ENCODE measurements around the gene MMP23B.

Gene MMP23B

GRCh38 chr1:1601564-1602303 lies 30.2 kb upstream of the MMP23B start:
- DNase-seq (ENCODE audit: low spot score) = no peak
- H2BK120ac ChIP-seq (ENCODE audit: low read depth, low read length) = no peak overlapping the region
- H3K9me3 ChIP-seq (replicated peaks in 1 of 2; ENCODE audit: control insufficient read depth in 2 of 2, insufficient read depth in 1 of 2, low read depth in 1 of 2, low read length in 2 of 2) = peaks cover 0 to 2% of the 10 kb centered on the region in 2 donors
- no peak overlapping the region for H2AFZ ChIP-seq (ENCODE audit: low read length)
- no peak overlapping the region for H3K14ac ChIP-seq (ENCODE audit: low read length)
- H2BK15ac ChIP-seq (ENCODE audit: low read length) = no peak overlapping the region
- no peak overlapping the region for H3K18ac ChIP-seq (ENCODE audit: low read length)
- no peaks in the 10 kb centered on the region for H3K36me3 ChIP-seq (replicated peaks in 1 of 2; ENCODE audit: control insufficient read depth in 2 of 2, insufficient read depth in 2 of 2, low read length in 2 of 2)
- H3K4ac ChIP-seq (ENCODE audit: low read length) = no peak overlapping the region
- peaks cover 2% of the 10 kb centered on the region for H3K79me1 ChIP-seq (ENCODE audit: low read depth, low read length)
- no peak overlapping the region for H3K9ac ChIP-seq (ENCODE audit: low read depth, low read length, poor library complexity)
- H3K27me3 ChIP-seq (ENCODE audit: control insufficient read depth in 3 of 3, insufficient read depth in 3 of 3, low read depth in 1 of 3, low read length in 3 of 3) = peaks cover 20 to 52% (median 26%) of the 10 kb centered on the region in 3 experiments
- H3K4me2 ChIP-seq (ENCODE audit: insufficient read depth, low read length, poor library complexity, severe bottlenecking) = no peak overlapping the region
- H2BK5ac ChIP-seq (ENCODE audit: low read length) = no peak overlapping the region
- no peak overlapping the region for H3K27ac ChIP-seq (replicated peaks; ENCODE audit: low read length)
- peak overlapping the region; percentile 73 for H3K23ac ChIP-seq (ENCODE audit: low read depth, low read length, poor library complexity)
- no peak overlapping the region for H4K91ac ChIP-seq (ENCODE audit: low read depth, low read length, poor library complexity)
- peaks cover 10 to 22% of the 10 kb centered on the region in 2 donors for H3K4me1 ChIP-seq (ENCODE audit: control insufficient read depth in 2 of 2, insufficient read depth in 1 of 2, low read depth in 1 of 2, low read length in 2 of 2)
- H2AK5ac ChIP-seq (ENCODE audit: low read depth, low read length) = peak overlapping the region; percentile 71
- WGBS, 2 donors (ENCODE audit: extremely low coverage in 2 of 2, insufficient read length in 2 of 2, insufficient replicate concordance in 1 of 2) = no CpG with 5 or more reads among the region's 15 CpGs
- H3K4me3 ChIP-seq (ENCODE audit: low read length in 2 of 2) = no peak overlapping the region
- H4K8ac ChIP-seq (ENCODE audit: low read depth, low read length) = no peak overlapping the region
- H2BK12ac ChIP-seq (ENCODE audit: low read length) = no peak overlapping the region

DNA sequence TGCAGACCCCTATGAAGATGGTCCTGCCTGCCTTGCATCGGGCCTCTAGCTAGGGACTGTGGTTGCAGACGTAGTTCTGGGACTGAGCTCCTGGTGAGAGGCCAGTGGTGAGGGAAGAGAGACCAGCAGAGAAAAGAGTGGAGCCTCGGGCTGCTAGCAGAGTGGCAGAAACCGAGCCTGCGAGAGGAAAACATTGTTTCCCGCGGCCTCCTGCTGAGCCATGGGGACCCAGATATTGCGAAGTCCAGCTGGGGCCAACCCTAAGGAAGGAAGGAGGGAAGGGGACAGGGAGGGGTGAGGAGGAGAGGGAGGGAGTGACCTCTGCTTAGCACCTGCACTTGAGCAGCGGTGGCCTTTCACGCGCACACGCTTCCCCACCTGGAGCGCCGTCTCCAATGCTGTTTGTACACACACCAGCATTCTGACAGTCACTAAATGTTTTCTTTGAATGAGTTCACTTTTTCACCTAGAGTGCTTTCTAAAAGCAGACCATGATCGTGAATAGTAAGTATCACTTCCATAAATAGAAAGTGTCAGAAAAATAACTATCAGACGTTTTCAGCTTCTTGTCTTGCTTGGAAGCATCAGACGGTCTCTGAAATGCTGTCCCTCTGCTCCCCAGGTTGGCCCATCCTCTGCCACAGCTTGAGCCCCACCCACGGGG lies 29.5 kb upstream of the MMP23B start:
- Histone ChIP-seq H3K23ac (ENCODE audit: low read depth, low read length, poor library complexity) (peak overlapping the region; percentile 73), H2BK12ac (ENCODE audit: low read length) (no peak overlapping the region), H3K4me2 (ENCODE audit: insufficient read depth, low read length, poor library complexity, severe bottlenecking) (no peak overlapping the region), H3K9me3 (replicated peaks in 1 of 2; ENCODE audit: control insufficient read depth in 2 of 2, insufficient read depth in 1 of 2, low read depth in 1 of 2, low read length in 2 of 2) (peaks cover 0 to 2% of the 10 kb centered on the region in 2 donors), H3K4ac (ENCODE audit: low read length) (no peak overlapping the region), H2BK120ac (ENCODE audit: low read depth, low read length) (no peak overlapping the region), H3K36me3 (replicated peaks in 1 of 2; ENCODE audit: control insufficient read depth in 2 of 2, insufficient read depth in 2 of 2, low read length in 2 of 2) (no peaks in the 10 kb centered on the region), H3K27me3 (ENCODE audit: control insufficient read depth in 3 of 3, insufficient read depth in 3 of 3, low read depth in 1 of 3, low read length in 3 of 3) (peaks cover 20 to 47% (median 26%) of the 10 kb centered on the region in 3 experiments), H3K79me1 (ENCODE audit: low read depth, low read length) (peaks cover 2% of the 10 kb centered on the region), H2BK5ac (ENCODE audit: low read length) (no peak overlapping the region), H3K18ac (ENCODE audit: low read length) (no peak overlapping the region), H4K8ac (ENCODE audit: low read depth, low read length) (no peak overlapping the region), H4K91ac (ENCODE audit: low read depth, low read length, poor library complexity) (no peak overlapping the region), H2AFZ (ENCODE audit: low read length) (no peak overlapping the region), H2AK5ac (ENCODE audit: low read depth, low read length) (peak overlapping the region; percentile 71), H3K27ac (replicated peaks; ENCODE audit: low read length) (no peak overlapping the region), H3K9ac (ENCODE audit: low read depth, low read length, poor library complexity) (no peak overlapping the region), H2BK15ac (ENCODE audit: low read length) (no peak overlapping the region), H3K4me1 (ENCODE audit: control insufficient read depth in 2 of 2, insufficient read depth in 1 of 2, low read depth in 1 of 2, low read length in 2 of 2) (peaks cover 6 to 15% of the 10 kb centered on the region in 2 donors), H3K4me3 (ENCODE audit: low read length in 2 of 2) (no peak overlapping the region), H3K14ac (ENCODE audit: low read length) (no peak overlapping the region)
- no peak for DNase-seq (ENCODE audit: low spot score)
- no CpG with 5 or more reads among the region's 18 CpGs for WGBS, 2 donors (ENCODE audit: extremely low coverage in 2 of 2, insufficient read length in 2 of 2, insufficient replicate concordance in 1 of 2)

DNA sequence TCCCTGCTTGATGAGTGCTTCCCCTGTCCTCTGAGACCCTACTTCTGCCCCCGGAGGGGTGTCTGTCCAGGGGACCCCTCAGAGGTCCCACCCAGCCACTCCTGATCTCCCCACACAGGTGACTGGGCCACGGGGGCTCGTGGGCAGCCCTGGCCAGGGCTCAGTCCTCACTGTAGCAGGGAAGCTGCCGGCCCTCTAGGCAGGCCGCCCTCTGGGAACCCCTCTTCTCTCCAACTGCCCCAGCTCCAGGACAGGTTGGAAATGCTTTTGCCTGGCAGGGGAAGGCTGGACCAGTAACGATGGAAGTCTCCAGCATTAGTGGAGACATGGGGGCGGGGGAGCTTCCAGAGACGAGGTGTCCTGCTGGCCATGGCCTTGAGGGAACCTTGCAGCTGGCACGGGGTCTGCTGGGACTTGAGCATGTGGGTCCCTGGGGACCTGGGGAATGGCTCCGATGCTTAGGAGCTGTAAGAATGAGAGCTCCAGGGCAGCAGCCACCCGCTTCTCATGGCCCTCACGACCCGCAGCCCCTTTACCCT lies 28.9 kb upstream of the MMP23B start:
- H2BK5ac ChIP-seq (ENCODE audit: low read length) = no peak overlapping the region
- H3K27me3 ChIP-seq (ENCODE audit: control insufficient read depth in 3 of 3, insufficient read depth in 3 of 3, low read depth in 1 of 3, low read length in 3 of 3) = peaks cover 20 to 41% (median 26%) of the 10 kb centered on the region in 3 experiments
- no peak overlapping the region for H3K4ac ChIP-seq (ENCODE audit: low read length)
- H3K23ac ChIP-seq (ENCODE audit: low read depth, low read length, poor library complexity) = no peak overlapping the region
- H2AFZ ChIP-seq (ENCODE audit: low read length) = no peak overlapping the region
- H3K36me3 ChIP-seq (replicated peaks in 1 of 2; ENCODE audit: control insufficient read depth in 2 of 2, insufficient read depth in 2 of 2, low read length in 2 of 2) = no peaks in the 10 kb centered on the region
- H3K4me3 ChIP-seq (ENCODE audit: low read length in 2 of 2) = no peak overlapping the region
- H3K14ac ChIP-seq (ENCODE audit: low read length) = no peak overlapping the region
- no peak overlapping the region for H2AK5ac ChIP-seq (ENCODE audit: low read depth, low read length)
- H3K27ac ChIP-seq (replicated peaks; ENCODE audit: low read length) = no peak overlapping the region
- H3K18ac ChIP-seq (ENCODE audit: low read length) = no peak overlapping the region
- DNase-seq (ENCODE audit: low spot score) = no peak
- whole genome bisulfite sequencing, 2 donors (ENCODE audit: extremely low coverage in 2 of 2, insufficient read length in 2 of 2, insufficient replicate concordance in 1 of 2) = no CpG with 5 or more reads among the region's 13 CpGs
- H3K9ac ChIP-seq (ENCODE audit: low read depth, low read length, poor library complexity) = peak overlapping the region; percentile 21
- H4K91ac ChIP-seq (ENCODE audit: low read depth, low read length, poor library complexity) = no peak overlapping the region
- H4K8ac ChIP-seq (ENCODE audit: low read depth, low read length) = no peak overlapping the region
- no peak overlapping the region for H2BK12ac ChIP-seq (ENCODE audit: low read length)
- peaks cover 4 to 9% of the 10 kb centered on the region in 2 donors for H3K4me1 ChIP-seq (ENCODE audit: control insufficient read depth in 2 of 2, insufficient read depth in 1 of 2, low read depth in 1 of 2, low read length in 2 of 2)
- no peak overlapping the region for H2BK15ac ChIP-seq (ENCODE audit: low read length)
- H3K79me1 ChIP-seq (ENCODE audit: low read depth, low read length) = peaks cover 2% of the 10 kb centered on the region
- no peak overlapping the region for H2BK120ac ChIP-seq (ENCODE audit: low read depth, low read length)
- H3K9me3 ChIP-seq (replicated peaks in 1 of 2; ENCODE audit: control insufficient read depth in 2 of 2, insufficient read depth in 1 of 2, low read depth in 1 of 2, low read length in 2 of 2) = peaks cover 0 to 2% of the 10 kb centered on the region in 2 donors
- no peak overlapping the region for H3K4me2 ChIP-seq (ENCODE audit: insufficient read depth, low read length, poor library complexity, severe bottlenecking)

All from neuronal stem cell (in vitro differentiated cells).